ENCODE results near the gene FIGNL2. TPM values are rescaled to one million over a fixed set of nuclear protein-coding genes. Genes with fewer than 3 reads are reported as not detected.
"Not testable (repeated sequence)": the region's sequence is repeated elsewhere in the genome, so short reads cannot be mapped to it uniquely, and the experiment has no call there.

The FIGNL2 gene
- total and polyA plus RNA-seq, 5 donors from 2014 or later: 0.06 to 0.27 (median 0.10) TPM; not detected in 2

GRCh38 chr12:51890133-51890464 is 41.6 kb upstream of the FIGNL2 start:
- Histone ChIP-seq H3K4me3 (ENCODE audit: low read depth, low read length) (no peak overlapping the region), H3K4me1 (ENCODE audit: control insufficient read depth, insufficient read depth, low read length, poor library complexity, severe bottlenecking) (peaks cover 4% of the 10 kb centered on the region), H3K9me3 (ENCODE audit: control insufficient read depth in 2 of 2, low read length in 2 of 2) (no peaks in the 10 kb centered on the region), H3K36me3 (ENCODE audit: control insufficient read depth, insufficient read depth, low read length) (no peaks in the 10 kb centered on the region), H3K27me3 (ENCODE audit: control insufficient read depth, insufficient read depth, low read length) (no peaks in the 10 kb centered on the region), H3K27ac (ENCODE audit: insufficient read depth, low read length, poor library complexity, severe bottlenecking) (no peak overlapping the region)
- Mint-ChIP-seq H3K27ac (no peak overlapping the region), H3K27me3 (peaks cover 19% of the 10 kb centered on the region), H3K36me3 (no peaks in the 10 kb centered on the region), H3K4me3 (no peak overlapping the region), H3K9me3 (no peaks in the 10 kb centered on the region), H3K4me1 (peaks cover 5 to 19% (median 9%) of the 10 kb centered on the region in 4 donors)
- DNase-seq (no peak), ATAC-seq (ENCODE audit: low read depth in 2 of 2) (no peak)

DNA sequence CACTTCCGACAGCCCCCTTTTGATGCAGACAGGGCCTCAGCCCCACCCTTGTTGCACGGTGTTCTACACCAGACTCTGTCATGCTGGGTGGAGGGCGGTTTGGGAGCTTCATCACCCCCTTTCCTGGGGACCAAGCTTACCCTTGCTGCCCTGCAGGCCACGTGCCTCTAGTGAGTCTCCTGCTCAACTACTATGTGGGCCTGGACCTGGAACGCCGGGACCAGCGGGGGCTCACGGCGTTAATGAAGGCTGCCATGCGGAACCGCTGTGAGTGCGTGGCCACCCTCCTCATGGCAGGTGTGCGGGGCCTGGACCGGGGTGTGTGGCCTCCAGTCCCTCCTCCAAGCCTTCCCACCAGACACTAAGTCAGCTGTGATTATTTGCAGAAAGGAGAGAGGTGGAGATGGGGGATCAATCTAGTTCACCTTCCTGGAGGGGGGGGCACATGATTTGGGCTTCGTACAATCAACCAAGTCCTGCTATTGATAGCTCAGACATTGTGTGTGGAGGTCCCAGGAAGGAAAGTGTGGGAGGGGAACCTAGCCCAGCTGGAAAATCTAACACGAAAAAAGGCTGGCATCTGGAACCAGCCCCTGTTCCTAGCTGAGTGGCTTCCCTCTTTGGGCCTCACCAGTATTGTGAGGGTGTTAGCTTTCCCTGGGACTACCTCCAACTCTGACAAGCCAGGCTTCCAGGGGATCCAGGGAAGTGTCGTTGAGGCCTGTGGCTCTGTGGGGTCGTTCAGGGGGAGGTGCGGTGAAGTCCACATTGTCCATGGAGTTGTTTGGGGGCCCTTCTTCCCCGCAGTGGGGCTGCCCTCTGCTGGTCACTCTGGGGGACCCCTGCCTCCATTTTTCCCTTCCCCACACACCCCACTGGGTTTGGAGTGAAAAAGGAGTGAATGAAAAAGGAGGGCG is 41.0 kb upstream of the FIGNL2 start:
- Histone ChIP-seq H3K27ac (ENCODE audit: insufficient read depth, low read length, poor library complexity, severe bottlenecking) (no peak overlapping the region), H3K4me1 (ENCODE audit: control insufficient read depth, insufficient read depth, low read length, poor library complexity, severe bottlenecking) (peaks cover 4% of the 10 kb centered on the region), H3K9me3 (ENCODE audit: control insufficient read depth in 2 of 2, low read length in 2 of 2) (no peaks in the 10 kb centered on the region), H3K36me3 (ENCODE audit: control insufficient read depth, insufficient read depth, low read length) (no peaks in the 10 kb centered on the region), H3K27me3 (ENCODE audit: control insufficient read depth, insufficient read depth, low read length) (no peaks in the 10 kb centered on the region), H3K4me3 (ENCODE audit: low read depth, low read length) (no peak overlapping the region)
- no peak overlapping the region for H3K4me3 Mint-ChIP-seq
- peaks cover 5 to 20% (median 10%) of the 10 kb centered on the region in 4 donors for H3K4me1 Mint-ChIP-seq
- H3K27me3 Mint-ChIP-seq: peaks cover 16% of the 10 kb centered on the region
- no peak for ATAC-seq (ENCODE audit: low read depth in 2 of 2)
- no peak overlapping the region for H3K27ac Mint-ChIP-seq
- no peak for DNase-seq
- H3K9me3 Mint-ChIP-seq: peaks cover 0 to 2% (median 0%) of the 10 kb centered on the region in 7 donors
- H3K36me3 Mint-ChIP-seq: no peaks in the 10 kb centered on the region

DNA sequence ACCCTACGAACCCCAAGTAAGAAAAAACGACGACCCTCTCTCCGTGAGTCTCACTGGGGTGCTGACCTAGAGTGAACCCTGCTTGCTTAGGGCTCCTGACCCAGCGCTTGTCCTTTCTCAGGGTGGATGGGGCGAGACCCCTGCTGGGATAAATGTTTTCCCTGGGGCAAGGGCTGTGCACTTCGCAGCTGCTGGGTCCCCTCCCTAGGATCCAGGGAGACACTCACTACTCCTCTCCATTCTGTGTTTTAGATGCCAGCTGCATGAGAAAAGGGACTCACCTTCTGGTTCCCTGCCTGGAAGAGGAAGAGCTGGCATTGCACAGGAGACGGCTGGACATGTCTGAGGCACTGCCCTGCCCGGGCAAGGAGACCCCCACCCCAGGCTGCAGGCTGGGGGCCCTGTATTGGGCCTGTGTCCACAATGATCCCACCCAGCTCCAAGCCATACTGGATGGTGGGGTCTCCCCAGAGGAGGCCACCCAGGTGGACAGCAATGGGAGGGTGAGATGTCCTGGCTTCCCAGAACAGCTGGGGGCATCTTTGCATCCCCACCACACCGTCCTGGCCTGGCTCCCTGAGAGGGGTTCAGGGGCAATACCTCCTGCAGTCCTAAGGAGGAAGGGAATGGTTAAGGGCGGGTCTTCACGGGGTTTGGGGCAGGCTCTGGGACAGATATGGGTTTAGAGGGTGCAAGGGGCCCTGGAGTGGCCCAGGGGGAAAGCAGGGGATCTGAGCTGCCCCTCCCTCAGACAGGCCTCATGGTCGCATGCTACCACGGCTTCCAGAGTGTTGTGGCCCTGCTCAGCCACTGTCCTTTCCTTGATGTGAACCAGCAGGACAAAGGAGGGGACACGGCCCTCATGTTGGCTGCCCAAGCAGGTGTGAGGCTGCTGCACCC is 40.0 kb upstream of the FIGNL2 start:
- peaks cover 5 to 20% (median 10%) of the 10 kb centered on the region in 4 donors for H3K4me1 Mint-ChIP-seq
- no peak overlapping the region for H3K4me3 ChIP-seq (ENCODE audit: low read depth, low read length)
- H3K9me3 ChIP-seq (ENCODE audit: control insufficient read depth in 2 of 2, low read length in 2 of 2): no peaks in the 10 kb centered on the region
- peak overlapping the region in 1 of 4 donors; percentile 41 for H3K4me3 Mint-ChIP-seq
- no peaks in the 10 kb centered on the region for H3K36me3 ChIP-seq (ENCODE audit: control insufficient read depth, insufficient read depth, low read length)
- no peaks in the 10 kb centered on the region for H3K36me3 Mint-ChIP-seq
- H3K27me3 Mint-ChIP-seq: peaks cover 7% of the 10 kb centered on the region
- H3K4me1 ChIP-seq (ENCODE audit: control insufficient read depth, insufficient read depth, low read length, poor library complexity, severe bottlenecking): peaks cover 4% of the 10 kb centered on the region
- H3K27me3 ChIP-seq (ENCODE audit: control insufficient read depth, insufficient read depth, low read length): no peaks in the 10 kb centered on the region
- ATAC-seq (ENCODE audit: low read depth in 2 of 2) (no peak), DNase-seq (no peak)
- H3K27ac ChIP-seq (ENCODE audit: insufficient read depth, low read length, poor library complexity, severe bottlenecking): no peak overlapping the region
- H3K27ac Mint-ChIP-seq: no peak overlapping the region
- peaks cover 0 to 2% (median 0%) of the 10 kb centered on the region in 7 donors for H3K9me3 Mint-ChIP-seq

DNA sequence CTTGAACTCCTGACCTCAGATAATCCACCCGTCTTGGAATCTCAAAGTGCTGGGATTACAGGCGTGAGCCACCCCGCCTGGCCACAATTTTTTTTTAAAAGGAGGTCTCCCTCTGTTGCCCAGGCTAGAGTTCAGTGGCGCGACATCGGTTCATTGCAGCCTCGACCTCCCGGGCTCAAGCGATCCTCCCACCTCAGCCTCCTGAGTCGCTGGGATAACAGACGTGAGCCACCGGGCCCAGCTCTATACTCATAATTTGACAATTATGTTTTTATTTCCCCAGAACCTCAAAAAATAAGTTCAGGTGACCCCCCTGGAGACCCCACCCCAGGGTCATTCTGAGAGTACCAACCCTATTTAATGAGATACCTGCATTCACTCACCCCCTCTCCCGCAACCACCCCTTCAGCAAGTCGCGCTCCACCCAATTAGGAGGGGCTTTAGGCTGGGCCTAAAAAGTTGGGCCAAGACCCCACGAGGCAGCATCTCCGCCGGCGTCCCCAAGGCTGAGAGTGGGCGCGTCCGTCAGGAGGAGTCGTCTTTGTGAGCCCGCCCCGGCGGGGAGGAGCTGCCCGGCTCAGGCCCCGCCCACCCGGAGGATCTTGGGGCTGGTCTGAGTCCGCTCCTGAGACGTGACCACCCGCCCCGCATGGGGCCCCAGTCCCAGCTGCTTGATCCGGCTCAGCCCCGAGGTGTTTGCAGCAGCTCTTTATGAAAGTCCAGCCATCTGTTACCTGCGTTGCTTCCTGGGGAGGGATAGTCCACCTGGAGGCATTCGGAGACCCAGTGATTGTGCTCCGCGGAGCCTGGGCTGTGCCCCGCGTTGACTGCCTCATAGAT is 39.2 kb upstream of the FIGNL2 start, which contains the start of gene ANKRD33:
Gene ANKRD33 (plus strand): TSS at position 628 of the 840 bp plus-strand sequence. CDS start 84 bp downstream, at position 712.
- Mint-ChIP-seq H3K9me3 (peaks cover 0 to 2% (median 0%) of the 10 kb centered on the region in 7 donors), H3K4me3 (peak within 1 kb of the TSS in 1 of 4 donors; percentile 41), H3K36me3 (no peaks in the 10 kb centered on the region), H3K27ac (peak within 1 kb of the TSS in 1 of 3 donors; percentile 5), H3K4me1 (peaks cover 5 to 20% (median 11%) of the 10 kb centered on the region in 4 donors), H3K27me3 (peaks cover 4% of the 10 kb centered on the region)
- Histone ChIP-seq H3K27ac (ENCODE audit: insufficient read depth, low read length, poor library complexity, severe bottlenecking) (no peak within 1 kb of the TSS), H3K9me3 (ENCODE audit: control insufficient read depth in 2 of 2, low read length in 2 of 2) (no peaks in the 10 kb centered on the region), H3K4me1 (ENCODE audit: control insufficient read depth, insufficient read depth, low read length, poor library complexity, severe bottlenecking) (peaks cover 4% of the 10 kb centered on the region), H3K27me3 (ENCODE audit: control insufficient read depth, insufficient read depth, low read length) (no peaks in the 10 kb centered on the region), H3K36me3 (ENCODE audit: control insufficient read depth, insufficient read depth, low read length) (no peaks in the 10 kb centered on the region), H3K4me3 (ENCODE audit: low read depth, low read length) (no peak within 1 kb of the TSS)
- DNase-seq (no peak), ATAC-seq (ENCODE audit: low read depth in 2 of 2) (no peak)

- peak overlapping the region in 3 of 4 donors; percentile 7 to 72 (median 58) for H3K4me3 Mint-ChIP-seq
- H3K9me3 ChIP-seq (ENCODE audit: control insufficient read depth in 2 of 2, low read length in 2 of 2): no peaks in the 10 kb centered on the region
- H3K27me3 Mint-ChIP-seq: no peaks in the 10 kb centered on the region
- peak overlapping the region; percentile 38 for H3K27ac ChIP-seq (ENCODE audit: insufficient read depth, low read length, poor library complexity, severe bottlenecking)
- no peaks in the 10 kb centered on the region for H3K36me3 ChIP-seq (ENCODE audit: control insufficient read depth, insufficient read depth, low read length)
- ATAC-seq (ENCODE audit: low read depth in 2 of 2) (peak; percentile 93 to 97), DNase-seq (peak in 2 of 3 donors; percentile 50 to 80)
- H3K4me1 Mint-ChIP-seq: peaks cover 5 to 20% (median 11%) of the 10 kb centered on the region in 4 donors
- H3K36me3 Mint-ChIP-seq: no peaks in the 10 kb centered on the region
- H3K4me3 ChIP-seq (ENCODE audit: low read depth, low read length): peak overlapping the region; percentile 73
- peaks cover 0 to 2% (median 0%) of the 10 kb centered on the region in 7 donors for H3K9me3 Mint-ChIP-seq
- H3K27ac Mint-ChIP-seq: peak overlapping the region; percentile 88 to 91 (median 89)
- H3K27me3 ChIP-seq (ENCODE audit: control insufficient read depth, insufficient read depth, low read length): no peaks in the 10 kb centered on the region
- peaks cover 4% of the 10 kb centered on the region for H3K4me1 ChIP-seq (ENCODE audit: control insufficient read depth, insufficient read depth, low read length, poor library complexity, severe bottlenecking)
These were observed 37.6 kb upstream of the FIGNL2 start for GRCh38 chr12:51886021-51886710.

DNA sequence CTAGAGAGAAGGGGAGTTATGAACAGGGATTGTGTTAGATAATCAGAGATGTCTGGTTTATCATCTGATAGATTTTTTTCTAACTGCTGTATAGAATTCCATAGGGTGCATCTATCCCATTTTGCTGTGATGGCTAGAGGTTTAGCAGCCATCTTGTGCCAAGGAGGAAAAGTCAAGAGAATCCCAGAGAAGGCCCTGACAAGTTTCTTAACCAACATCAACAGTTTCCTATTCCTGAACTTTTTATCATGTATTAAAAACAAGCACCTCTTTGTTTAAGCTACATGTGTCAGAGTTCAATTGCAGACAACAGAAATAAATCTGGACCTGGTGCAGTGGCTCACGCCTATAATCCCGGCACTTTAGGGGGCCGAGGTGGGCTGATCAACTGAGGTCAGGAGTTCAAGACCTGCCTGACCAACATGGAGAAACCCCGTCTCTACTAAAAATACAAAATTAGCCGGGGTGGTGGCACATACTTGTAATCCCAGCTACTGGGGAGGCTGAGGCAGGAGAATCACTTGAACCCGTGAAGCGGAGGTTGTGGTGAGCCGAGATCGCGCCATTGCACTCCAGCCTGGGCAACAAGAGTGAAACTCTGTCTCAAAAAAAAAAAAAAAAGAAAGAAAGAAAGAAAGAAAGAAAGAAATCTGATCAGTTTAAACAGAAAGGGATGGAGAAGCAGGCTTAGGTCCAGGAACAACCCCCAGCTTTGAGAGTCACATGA is 36.9 kb upstream of the FIGNL2 start:
- H3K27me3 Mint-ChIP-seq; DNase-seq; H3K27ac ChIP-seq (ENCODE audit: insufficient read depth, low read length, poor library complexity, severe bottlenecking); H3K4me1 ChIP-seq (ENCODE audit: control insufficient read depth, insufficient read depth, low read length, poor library complexity, severe bottlenecking); ATAC-seq (ENCODE audit: low read depth in 2 of 2); H3K9me3 Mint-ChIP-seq; H3K36me3 ChIP-seq (ENCODE audit: control insufficient read depth, insufficient read depth, low read length); H3K27me3 ChIP-seq (ENCODE audit: control insufficient read depth, insufficient read depth, low read length); H3K36me3 Mint-ChIP-seq; H3K9me3 ChIP-seq (ENCODE audit: control insufficient read depth in 2 of 2, low read length in 2 of 2): not testable (repeated sequence)
- peak overlapping the region in 2 of 4 donors; percentile 35 to 58 for H3K4me3 Mint-ChIP-seq
- H3K4me1 Mint-ChIP-seq: peaks cover 5 to 20% (median 11%) of the 10 kb centered on the region in 4 donors
- H3K4me3 ChIP-seq (ENCODE audit: low read depth, low read length): peak overlapping the region; percentile 73
- peak overlapping the region; percentile 88 to 91 (median 89) for H3K27ac Mint-ChIP-seq

Data from CD4-positive, CD25-positive, alpha-beta regulatory T cell (primary cell).